A549 treated with AZD9567 at 1 μM for 4 hours (cell line): Measurements from ENCODE around the gene SPATA46. TPM values are rescaled to one million over a fixed set of nuclear protein-coding genes. Genes with fewer than 3 reads are reported as not detected.

Experiments used
- total RNA-seq: library from RNA; stranded (reverse); fragments of 200-300 nt; extraction: Qiagen RNA extraction; gene quantifications from 5 replicates; pipeline ENCODE4 v1.2.3, GENCODE V29; 2022; ENCODE audit not compliant: insufficient read depth

The SPATA46 gene, protein sequence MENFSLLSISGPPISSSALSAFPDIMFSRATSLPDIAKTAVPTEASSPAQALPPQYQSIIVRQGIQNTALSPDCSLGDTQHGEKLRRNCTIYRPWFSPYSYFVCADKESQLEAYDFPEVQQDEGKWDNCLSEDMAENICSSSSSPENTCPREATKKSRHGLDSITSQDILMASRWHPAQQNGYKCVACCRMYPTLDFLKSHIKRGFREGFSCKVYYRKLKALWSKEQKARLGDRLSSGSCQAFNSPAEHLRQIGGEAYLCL
- total RNA-seq, result not detected in 5 replicates

DNA sequence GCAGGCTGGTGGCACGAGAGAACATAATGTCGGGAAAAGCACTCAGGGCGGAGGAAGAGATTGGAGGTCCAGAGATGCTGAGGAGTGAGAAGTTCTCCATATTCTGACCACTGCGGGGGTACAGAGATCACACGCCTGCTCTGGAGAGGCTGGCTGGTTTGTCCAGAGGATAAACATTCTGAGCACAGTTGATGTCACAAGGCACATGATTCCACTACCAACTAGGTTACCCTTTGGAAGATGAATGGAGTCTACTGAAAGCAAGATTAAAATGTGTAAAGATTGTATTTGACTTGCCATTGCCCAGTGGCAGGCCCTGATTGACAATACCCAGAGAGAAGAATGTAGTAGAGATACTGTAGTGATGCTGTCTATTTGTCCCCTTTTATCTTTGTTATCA is at the start of gene SPATA46:
Gene SPATA46 (minus strand): TSS at position 164 of the 400 bp plus-strand sequence. CDS start 64 bp downstream, at position 100.

DNA sequence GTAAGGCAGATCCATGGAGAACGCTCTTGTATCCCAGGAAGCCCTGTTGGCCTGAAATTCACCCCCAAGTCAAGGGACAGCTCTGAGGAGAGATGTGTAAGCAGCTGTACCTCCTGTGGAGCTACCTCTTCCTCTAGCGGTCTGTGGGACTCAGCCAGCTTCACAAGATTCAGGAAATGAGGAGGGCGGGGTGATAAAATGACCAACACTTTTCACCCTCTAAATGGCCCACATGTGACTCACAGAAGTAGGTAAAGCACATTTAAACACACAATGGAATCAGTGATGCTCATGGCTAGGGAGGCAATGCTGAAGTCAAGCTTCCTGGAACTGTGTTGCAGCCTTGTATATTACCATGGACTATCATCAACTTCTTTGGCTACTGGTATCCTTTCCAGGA is 35.3 kb upstream of the SPATA46 start, which contains the start of gene SH2D1B:
Gene SH2D1B (minus strand): TSS at position 135 of the 400 bp plus-strand sequence. CDS start 120 bp downstream, at position 15.

DNA sequence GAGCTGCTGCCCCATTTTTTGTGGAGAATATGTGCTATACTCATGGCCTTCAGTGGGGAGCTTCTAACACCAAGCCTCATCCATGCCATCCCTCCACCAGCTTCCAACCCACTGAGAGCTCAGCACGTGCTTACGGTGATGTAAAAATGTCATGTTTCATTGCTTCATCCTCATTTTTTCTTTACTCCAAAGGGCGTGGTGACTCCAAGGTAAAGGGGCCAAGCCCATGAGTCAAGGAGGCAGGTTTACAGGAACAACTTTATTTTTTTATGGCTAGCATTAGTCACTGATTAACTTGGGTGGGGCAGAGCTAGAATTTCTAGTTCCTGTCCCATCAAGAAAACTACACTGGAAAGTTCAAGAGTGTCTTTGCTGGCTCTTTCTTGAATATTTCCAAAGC is 4.7 kb upstream of the SPATA46 start, which contains the start of gene C1orf226:
Gene C1orf226 (plus strand): TSS at position 346 of the 400 bp plus-strand sequence. CDS start 174 bp downstream, outside the sequence.

Other genes starting within 250 kb of the SPATA46 start
- gene C1orf226, start 4.9 kb upstream of the SPATA46 start, total RNA-seq, result 0.78 to 2.3 TPM (median 0.88 TPM) in 5 replicates
- gene SH2D1B, start 35.3 kb upstream of the SPATA46 start, total RNA-seq, result 0.05 to 0.21 TPM (median 0.06 TPM) in 4 of 5 replicates, not detected in the other
- gene UHMK1, start 121.0 kb upstream of the SPATA46 start, total RNA-seq, result 14.3 to 21.7 TPM (median 20.6 TPM) in 5 replicates
- gene UAP1, start 184.9 kb upstream of the SPATA46 start, total RNA-seq, result 27.9 to 37.6 TPM (median 31.6 TPM) in 5 replicates